OCI-LY7 (cell line): ENCODE data around the gene GPS2.

Experiments
- CTCF ChIP-seq: fragments of 200-600 bp; sonication (generic); conservative IDR thresholded peaks from 2 replicates; pipeline ENCODE4 v1.5.1; 2014; ENCODE audit warnings: mild to moderate bottlenecking, antibody characterized with exemption, low read length, moderate library complexity, mixed read lengths
- EZH2phosphoT487 ChIP-seq: fragments of 200-600 bp; sonication (generic); IDR thresholded peaks from 2 replicates; pipeline ENCODE4 v1.6.1; 2018; ENCODE audit warnings: low read depth, borderline replicate concordance, mild to moderate bottlenecking, mixed run types, antibody characterized with exemption, low read length, moderate library complexity, mixed read lengths

- TF ChIP-seq CTCF = no peak
- TF ChIP-seq EZH2phosphoT487 = no peak
Observed at GRCh38 chr17:7315570-7316235, 543 bp upstream of the GPS2 start.
